ENCODE results near the gene GMDS.

GMDS gene

GRCh38 chr6:2173203-2173961 is 72.0 kb downstream of the GMDS start:
- no peak for DNase-seq

DNA sequence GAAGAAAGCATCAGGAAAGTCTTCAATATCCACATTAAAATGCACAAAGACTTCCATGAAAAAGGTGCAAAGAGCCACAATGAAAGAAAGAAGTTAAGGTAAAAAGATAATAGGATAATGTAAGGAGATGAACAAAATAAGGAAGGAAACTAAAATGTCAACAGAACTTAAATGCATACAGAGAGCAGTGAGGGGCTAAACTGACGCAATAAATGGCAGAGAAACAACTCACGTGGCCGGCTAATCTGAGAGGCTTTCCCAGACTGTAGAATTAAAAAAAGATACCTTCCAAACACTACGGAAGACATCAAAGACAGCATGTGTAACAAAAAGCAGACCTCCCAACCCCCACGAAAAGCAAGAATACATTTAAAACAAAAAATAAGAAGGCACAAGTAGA is 73.7 kb downstream of the GMDS start:
- no peak for DNase-seq

- DNase-seq, result no peak
These were observed 76.9 kb downstream of the GMDS start for GRCh38 chr6:2168480-2168879.

DNA sequence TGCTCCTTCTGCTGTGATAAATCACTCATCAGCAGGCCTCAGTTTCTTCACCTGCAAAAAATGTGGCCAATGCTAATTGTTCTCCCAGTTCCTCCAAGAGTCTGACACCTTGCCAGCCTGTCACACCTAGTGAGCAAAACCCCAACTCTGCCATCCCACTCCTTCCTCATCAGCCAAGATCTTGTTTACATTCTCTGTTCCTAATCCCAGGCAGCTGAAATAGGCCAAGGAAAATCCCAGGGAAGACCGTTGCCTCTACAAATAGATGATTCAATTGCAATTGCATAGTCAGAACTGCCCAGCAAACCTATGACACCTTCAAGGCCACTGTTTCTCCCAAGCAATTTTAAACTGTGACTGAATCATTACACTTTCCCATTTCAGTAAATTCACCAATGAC is 78.7 kb downstream of the GMDS start:
- no peak for DNase-seq

DNA sequence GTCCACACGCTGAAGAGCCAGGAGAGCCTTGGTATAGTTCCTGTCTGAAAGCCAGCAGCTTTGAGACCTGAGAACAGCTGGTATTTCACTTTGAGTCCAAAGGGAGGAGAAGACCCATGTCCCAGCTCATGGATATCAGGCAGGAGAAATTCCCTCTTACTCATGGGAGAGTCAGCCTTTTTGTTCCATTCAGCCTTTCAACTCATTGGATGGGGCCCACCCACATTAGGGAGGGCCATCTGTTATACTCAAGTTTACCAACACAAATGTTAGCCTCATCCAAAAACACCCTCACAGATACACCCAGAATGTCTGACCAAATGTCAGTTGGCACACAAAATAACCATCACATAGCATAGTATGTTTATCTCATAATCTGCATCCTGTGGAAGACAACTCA is 80.1 kb downstream of the GMDS start:
- no peak for DNase-seq

GRCh38 chr6:2164481-2164880 is 80.9 kb downstream of the GMDS start:
- no peak for DNase-seq

GRCh38 chr6:2162079-2162445 is 83.3 kb downstream of the GMDS start:
- no peak for DNase-seq

DNA sequence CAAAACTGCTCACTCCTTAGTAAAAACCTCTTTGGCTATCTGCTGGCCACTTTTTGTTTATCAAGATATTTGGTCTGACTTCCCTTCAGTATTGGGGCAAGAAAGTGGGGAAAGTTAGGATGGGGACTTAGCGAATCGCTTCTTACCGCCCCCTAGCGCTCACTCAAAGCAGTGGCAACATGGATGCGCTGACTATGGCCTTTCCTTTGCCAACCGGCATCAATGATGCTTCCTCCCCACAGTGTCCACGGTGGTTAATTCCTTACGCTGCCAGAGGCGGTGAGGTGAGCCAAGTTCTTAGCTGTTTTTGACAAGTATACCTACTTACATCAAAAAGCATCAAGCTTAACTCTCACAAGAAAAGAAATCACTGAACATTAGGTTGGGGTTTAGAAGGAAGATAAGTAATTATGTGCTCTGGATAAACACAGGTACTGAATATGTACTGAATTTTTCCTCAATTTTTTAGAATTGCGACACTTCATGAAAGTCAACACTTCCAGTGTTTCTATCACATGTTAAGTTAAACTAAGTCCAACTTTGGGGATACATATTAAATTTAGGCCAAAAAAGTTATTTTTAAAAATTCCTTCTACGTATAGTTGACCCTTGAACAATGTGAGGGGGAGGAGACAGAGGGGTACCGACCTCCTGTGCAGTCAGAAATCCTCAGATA is 86.7 kb downstream of the GMDS start:
- DNase-seq, result no peak

DNA sequence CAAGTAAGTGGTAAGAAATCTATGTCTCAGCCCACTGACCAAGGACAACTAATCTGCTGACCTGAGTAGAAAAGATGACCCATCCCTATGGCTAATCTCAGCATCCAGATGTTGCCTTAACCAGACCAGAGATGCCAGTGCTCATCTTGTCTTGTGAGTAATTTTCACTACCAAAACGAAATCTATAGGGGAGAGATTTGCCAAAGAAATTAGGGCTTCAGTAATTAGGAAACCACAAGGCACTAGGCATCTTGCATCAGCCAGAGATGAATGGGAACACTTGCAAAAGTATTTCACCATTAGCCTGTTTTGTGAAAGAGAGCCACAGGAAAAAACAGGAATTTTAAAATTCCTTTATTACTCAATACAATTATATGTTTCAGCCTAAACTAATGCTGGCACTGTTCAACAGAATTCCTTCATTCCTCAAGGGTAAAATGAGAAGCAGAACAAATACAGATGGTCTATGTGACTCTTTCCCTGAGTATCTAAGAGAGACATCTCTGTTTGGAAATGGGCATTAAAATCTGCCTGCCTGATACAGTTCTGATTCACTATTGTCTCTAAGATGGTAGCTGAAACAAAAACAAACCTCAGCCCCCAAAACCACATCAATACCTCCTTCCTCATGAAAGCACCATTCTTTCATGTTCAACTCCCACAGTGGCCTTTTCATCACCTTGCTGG is 87.8 kb downstream of the GMDS start:
- DNase-seq, result no peak

GRCh38 chr6:2155206-2155605 is 90.2 kb downstream of the GMDS start:
- DNase-seq, result no peak

DNA sequence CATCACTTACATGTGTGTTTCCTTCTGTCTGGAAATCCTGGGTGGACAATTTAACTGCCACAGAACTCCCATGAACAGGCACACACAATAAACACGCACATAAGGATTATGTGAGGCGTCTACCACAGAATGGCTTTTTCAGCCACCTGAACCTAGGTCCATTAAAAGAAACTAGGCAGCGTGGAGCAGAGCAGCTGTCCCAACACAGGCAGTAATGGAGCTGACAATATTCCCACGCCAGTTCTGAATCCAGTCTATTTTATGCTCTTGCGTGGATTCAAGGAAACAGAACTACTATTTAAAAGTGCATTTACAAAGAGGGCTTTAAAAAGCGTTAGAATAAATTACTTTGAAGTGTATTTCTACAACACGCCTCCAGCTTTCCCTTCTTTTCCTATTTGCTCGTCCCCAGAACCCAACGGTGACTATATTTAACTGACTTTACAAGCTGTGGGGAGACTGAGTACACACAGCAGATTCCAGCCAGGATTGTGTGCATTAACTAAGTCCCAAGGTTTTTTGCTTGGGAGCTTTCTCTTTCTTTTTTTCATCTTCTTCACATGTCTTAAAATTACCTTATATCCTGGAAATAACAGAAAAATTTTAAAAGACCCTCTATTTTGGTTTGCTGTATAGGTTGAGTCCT is 95.9 kb downstream of the GMDS start:
- DNase-seq, result no peak

DNA sequence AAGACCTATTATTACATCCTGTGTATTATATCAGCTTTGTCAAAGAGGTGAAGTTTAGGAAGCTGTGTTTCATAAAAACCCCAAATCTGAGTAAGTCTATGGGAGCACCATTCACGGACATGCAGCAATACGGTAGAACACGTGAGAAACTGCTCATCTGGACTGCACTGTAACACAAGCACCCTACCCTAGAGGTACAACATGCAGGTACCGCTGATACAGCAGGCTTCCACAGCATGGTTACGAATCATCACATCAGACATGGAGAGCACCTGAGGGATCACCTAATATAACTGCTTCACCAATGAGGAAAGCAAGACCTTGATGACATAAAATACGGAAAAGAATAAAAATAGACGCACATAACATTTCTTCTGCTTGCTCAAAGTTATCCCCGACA is 96.7 kb downstream of the GMDS start:
- no peak for DNase-seq

- no peak for DNase-seq
These were observed 97.5 kb downstream of the GMDS start for GRCh38 chr6:2147766-2148448.

DNA sequence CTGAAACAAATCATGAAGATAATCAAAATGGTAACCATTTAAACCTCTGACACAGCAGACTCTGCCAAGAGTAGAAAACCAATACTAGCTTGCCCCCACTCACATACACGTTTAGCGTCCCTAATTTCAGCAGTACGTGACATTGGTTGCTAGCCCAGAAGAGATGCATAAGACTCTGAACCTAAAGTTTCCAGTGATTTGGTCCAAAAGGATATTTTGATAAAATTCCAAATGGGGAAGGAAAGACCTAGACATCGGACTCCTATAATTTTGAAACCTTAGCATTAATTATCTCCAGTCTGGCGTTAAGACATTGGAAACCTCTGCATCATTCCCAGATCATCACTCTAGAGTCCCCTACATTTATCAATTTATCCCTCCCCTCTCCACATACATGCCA is 98.1 kb downstream of the GMDS start:
- no peak for DNase-seq

- DNase-seq, result no peak
These were observed 101.2 kb downstream of the GMDS start for GRCh38 chr6:2144210-2144609.

DNA sequence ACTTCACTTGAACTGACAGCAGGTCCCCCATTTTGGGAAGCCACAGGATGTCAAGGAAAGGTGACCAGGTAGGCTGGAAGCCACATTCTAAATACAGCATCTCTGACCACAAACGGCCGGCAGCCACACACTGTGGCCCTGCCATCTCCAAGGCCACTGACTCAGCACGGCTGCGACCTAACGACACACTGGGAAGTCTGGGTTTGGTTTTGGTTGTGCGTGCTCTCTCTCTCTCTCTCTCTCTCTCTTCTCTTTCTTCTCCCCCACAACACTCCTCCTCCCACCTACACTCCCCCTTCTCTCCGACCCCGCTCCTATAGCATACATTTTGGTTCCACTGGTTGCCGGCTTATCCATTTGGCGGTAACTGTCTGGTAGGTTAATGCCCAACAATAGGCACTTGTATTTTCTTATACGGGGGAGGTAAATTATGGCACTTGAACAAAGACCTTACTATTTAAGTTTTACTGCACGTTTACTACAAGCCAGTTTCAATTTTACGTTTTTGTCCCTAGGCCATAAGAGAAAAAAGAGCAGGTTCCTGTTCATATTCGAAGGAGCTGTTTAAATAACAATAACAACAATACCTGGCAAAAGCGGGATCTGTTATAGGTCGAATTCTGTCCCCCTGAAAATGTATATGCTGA is 103.6 kb downstream of the GMDS start:
- no peak for DNase-seq

GRCh38 chr6:2140438-2141128 is 104.8 kb downstream of the GMDS start:
- no peak for DNase-seq

GRCh38 chr6:2135401-2135800 is 110.0 kb downstream of the GMDS start:
- DNase-seq, result no peak

DNA sequence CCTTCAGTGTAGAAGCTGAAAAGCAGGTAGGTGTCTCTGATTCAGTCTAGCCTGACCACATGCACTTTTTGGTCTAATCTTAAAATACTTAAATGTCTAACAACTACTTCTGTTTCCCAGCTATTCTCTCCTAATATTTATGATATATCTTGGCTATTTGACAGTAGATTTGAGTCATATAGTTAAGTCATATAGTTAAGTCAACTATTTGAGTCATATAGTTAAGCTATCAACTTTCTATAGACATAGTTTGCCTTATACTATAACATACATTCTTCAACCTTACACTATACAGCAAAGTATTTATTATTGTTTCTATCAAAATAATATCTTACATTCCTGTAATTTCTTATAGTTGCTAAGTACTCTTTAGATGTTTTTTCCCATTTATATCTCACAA is 110.9 kb downstream of the GMDS start:
- DNase-seq, result no peak

DNA sequence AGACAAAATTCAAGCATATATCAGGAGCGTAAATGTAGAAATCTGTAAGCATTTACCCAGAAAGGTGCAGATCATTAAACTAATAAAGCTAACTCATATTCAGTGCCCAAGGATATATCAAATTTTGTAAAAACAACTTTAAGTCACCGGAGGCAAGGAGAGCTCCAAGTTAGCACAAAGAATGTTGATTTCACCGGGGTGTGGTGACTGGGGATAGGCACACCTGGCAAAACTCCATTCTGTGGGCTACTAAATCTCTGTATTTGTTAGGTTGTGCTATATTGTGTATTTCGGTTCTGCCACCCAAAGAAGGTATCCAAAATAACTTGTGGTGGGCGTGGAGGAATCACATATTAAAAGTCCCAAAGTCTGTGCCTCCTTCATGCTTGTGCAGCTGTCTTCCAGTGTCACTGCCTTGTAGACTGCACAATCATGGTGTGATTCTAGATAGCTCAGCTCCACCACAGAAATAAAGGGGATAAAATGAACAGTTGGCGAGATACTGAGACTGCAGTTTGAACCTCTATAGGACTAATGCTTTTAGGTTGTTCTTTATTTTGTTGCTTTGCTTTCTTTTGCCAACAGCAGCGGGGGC is 111.6 kb downstream of the GMDS start:
- no peak for DNase-seq

DNA sequence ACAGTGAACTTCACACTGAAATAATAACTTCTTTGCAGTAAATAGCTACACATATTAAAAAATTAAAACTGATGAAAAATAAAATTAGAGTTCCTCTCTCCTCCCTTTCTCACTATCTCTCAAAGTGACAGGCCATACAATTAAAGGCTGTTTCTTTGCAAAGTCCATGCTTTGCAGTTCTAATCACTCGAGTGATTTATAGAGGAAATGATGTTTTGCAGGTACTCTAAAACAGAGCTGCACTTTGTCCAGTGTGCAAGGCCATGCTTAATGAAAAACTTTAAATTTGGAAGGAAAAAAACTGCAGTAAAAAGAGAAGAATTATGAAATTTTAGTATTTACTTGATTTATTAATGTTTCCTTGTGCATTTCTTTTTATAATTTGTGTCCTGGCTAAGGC is 112.5 kb downstream of the GMDS start:
- DNase-seq, result no peak

GRCh38 chr6:2132416-2132815 is 113.0 kb downstream of the GMDS start:
- DNase-seq, result no peak
